ENCODE measurements around the gene SHROOM3.

Gene SHROOM3

GRCh38 chr4:76652389-76652788 lies 217.4 kb downstream of the SHROOM3 start:
- no peak for TF ChIP-seq EGR1 (IDR thresholded peaks at IDR 0.05)
- TF ChIP-seq MAX (IDR thresholded peaks at IDR 0.05): no peak
- no peak for TF ChIP-seq USF1 (IDR thresholded peaks at IDR 0.05)
- TF ChIP-seq TEAD4 (IDR thresholded peaks at IDR 0.05): no peak
- TF ChIP-seq NFIC (IDR thresholded peaks at IDR 0.05): no peak
- TF ChIP-seq RAD21 (IDR thresholded peaks at IDR 0.05; ENCODE audit: low read depth): no peak

- TF ChIP-seq TAF1 (IDR thresholded peaks at IDR 0.05; ENCODE audit: low read depth): no peak
- no peak for TF ChIP-seq NFIC (IDR thresholded peaks at IDR 0.05)
- no peak for TF ChIP-seq REST (IDR thresholded peaks at IDR 0.05; ENCODE audit: low read depth)
- TF ChIP-seq FOXM1 (IDR thresholded peaks at IDR 0.05; ENCODE audit: borderline replicate concordance, low read depth): no peak
- TF ChIP-seq ZBTB7A (IDR thresholded peaks at IDR 0.05; ENCODE audit: low read depth): no peak
- no peak for TF ChIP-seq USF1 (IDR thresholded peaks at IDR 0.05)
- TF ChIP-seq TEAD4 (IDR thresholded peaks at IDR 0.05): no peak
- TF ChIP-seq CREB1 (IDR thresholded peaks at IDR 0.05; ENCODE audit: low read depth): no peak
- TF ChIP-seq CEBPB (IDR thresholded peaks at IDR 0.05): no peak
- TF ChIP-seq EGR1 (IDR thresholded peaks at IDR 0.05): no peak
- TF ChIP-seq RAD21 (IDR thresholded peaks at IDR 0.05; ENCODE audit: low read depth): no peak
- TF ChIP-seq YY1 (IDR thresholded peaks at IDR 0.05; ENCODE audit: low read depth): no peak
- TF ChIP-seq EP300 (IDR thresholded peaks at IDR 0.05; ENCODE audit: borderline replicate concordance): no peak
- no peak for TF ChIP-seq TCF12 (IDR thresholded peaks at IDR 0.05; ENCODE audit: low read depth)
- TF ChIP-seq MAX (IDR thresholded peaks at IDR 0.05): no peak
These were observed 219.1 kb downstream of the SHROOM3 start for GRCh38 chr4:76654084-76654483.

GRCh38 chr4:76654791-76655190 lies 219.8 kb downstream of the SHROOM3 start:
- TF ChIP-seq YY1 (IDR thresholded peaks at IDR 0.05; ENCODE audit: low read depth) (no peak), NFIC (IDR thresholded peaks at IDR 0.05) (no peak), ZBTB7A (IDR thresholded peaks at IDR 0.05; ENCODE audit: low read depth) (no peak), EGR1 (IDR thresholded peaks at IDR 0.05) (no peak)

- TF ChIP-seq NFIC (IDR thresholded peaks at IDR 0.05) (no peak), FOXM1 (IDR thresholded peaks at IDR 0.05; ENCODE audit: borderline replicate concordance, low read depth) (no peak), REST (IDR thresholded peaks at IDR 0.05; ENCODE audit: low read depth) (no peak), USF1 (IDR thresholded peaks at IDR 0.05) (no peak), CEBPB (IDR thresholded peaks at IDR 0.05) (no peak), ZBTB7A (IDR thresholded peaks at IDR 0.05; ENCODE audit: low read depth) (no peak), EGR1 (IDR thresholded peaks at IDR 0.05) (no peak)
These were observed 220.8 kb downstream of the SHROOM3 start for GRCh38 chr4:76655566-76656479.

GRCh38 chr4:76657443-76657842 lies 222.4 kb downstream of the SHROOM3 start:
- TF ChIP-seq REST (IDR thresholded peaks at IDR 0.05; ENCODE audit: low read depth) (no peak), TAF1 (IDR thresholded peaks at IDR 0.05; ENCODE audit: low read depth) (no peak), FOXM1 (IDR thresholded peaks at IDR 0.05; ENCODE audit: borderline replicate concordance, low read depth) (no peak), TEAD4 (IDR thresholded peaks at IDR 0.05) (no peak), EP300 (IDR thresholded peaks at IDR 0.05; ENCODE audit: borderline replicate concordance) (no peak), RAD21 (IDR thresholded peaks at IDR 0.05; ENCODE audit: low read depth) (no peak), CEBPB (IDR thresholded peaks at IDR 0.05) (no peak), ZBTB7A (IDR thresholded peaks at IDR 0.05; ENCODE audit: low read depth) (no peak), NFIC (IDR thresholded peaks at IDR 0.05) (no peak), CREB1 (IDR thresholded peaks at IDR 0.05; ENCODE audit: low read depth) (no peak), MAX (IDR thresholded peaks at IDR 0.05) (no peak)

Measured in Ishikawa (cell line).